NCI-H1105 (cell line): ENCODE results near the gene IGF1R.

ENCODE experiments used
- DNase-seq: peaks from one replicate; lab custom pipeline; 2025; lab: John Stamatoyannopoulos, UW

Gene IGF1R

DNA sequence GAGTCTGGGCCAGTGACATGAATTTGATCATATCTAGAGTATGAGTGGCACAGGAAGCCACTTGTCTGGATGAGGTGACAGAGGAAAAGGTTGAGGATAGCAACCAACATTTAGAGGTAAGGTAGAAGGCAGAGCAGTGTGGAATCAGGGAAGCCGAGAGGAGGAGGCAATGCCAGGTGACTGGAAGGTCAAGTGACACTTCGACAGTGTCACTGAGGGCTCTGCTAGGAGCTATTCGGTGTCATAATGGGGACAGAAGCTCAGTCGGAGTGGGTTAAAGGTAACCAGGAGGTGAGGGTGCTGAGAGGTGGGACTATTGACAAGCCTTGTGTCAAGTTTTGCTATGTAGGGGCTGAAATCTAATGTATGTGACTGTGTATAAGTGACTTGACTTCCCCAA, 56.7 kb downstream of the IGF1R start:
- DNase-seq: no peak

DNA sequence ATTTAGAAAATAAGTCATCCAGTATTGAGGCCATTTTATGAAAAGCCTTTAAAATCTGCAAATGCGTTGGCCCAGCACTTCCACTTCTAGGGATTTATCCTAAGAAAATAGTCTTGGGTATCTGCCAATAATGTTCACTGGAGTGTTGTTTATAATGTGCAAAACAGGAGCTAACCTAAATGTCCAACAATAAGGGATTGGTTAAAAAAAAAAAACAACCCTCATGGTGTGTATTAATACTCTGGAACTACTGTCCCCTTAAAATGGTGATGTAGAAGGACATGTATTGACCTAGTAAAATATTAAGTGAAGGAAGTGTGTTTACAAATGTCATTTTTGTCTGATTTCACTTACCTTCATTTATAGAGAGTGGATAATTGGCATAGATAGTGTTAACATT, 58.0 kb downstream of the IGF1R start:
- DNase-seq: no peak

- DNase-seq: no peak
Observed at GRCh38 chr15:98706986-98707385, 58.6 kb downstream of the IGF1R start.

DNA sequence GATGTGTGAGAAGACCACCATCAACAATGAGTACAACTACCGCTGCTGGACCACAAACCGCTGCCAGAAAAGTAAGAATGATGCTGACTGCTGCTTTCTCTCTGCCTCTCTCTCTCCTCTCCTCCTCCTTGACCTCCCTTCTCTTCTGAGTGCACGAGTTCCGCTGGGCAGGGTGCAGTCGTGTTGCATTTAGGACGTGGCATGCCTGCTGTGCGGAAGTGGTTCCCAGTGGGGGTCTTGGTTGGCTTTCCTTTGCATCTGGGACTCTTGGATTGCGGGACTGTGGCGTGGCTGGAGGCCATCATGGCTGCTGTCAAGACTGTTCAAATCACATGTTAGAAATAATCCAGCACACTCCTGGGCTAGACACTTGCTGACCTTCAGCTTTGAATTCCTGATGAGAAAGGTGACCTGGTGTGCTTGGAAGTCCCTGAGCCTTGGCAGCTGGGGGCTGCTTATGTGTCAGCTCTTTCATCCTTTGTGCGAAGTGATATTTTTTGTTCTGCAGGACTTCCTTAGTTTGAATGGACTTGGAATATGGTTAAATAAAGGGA, 59.8 kb downstream of the IGF1R start:
- DNase-seq: no peak

- no peak for DNase-seq
Observed at GRCh38 chr15:98711810-98712209, 63.5 kb downstream of the IGF1R start.

DNA sequence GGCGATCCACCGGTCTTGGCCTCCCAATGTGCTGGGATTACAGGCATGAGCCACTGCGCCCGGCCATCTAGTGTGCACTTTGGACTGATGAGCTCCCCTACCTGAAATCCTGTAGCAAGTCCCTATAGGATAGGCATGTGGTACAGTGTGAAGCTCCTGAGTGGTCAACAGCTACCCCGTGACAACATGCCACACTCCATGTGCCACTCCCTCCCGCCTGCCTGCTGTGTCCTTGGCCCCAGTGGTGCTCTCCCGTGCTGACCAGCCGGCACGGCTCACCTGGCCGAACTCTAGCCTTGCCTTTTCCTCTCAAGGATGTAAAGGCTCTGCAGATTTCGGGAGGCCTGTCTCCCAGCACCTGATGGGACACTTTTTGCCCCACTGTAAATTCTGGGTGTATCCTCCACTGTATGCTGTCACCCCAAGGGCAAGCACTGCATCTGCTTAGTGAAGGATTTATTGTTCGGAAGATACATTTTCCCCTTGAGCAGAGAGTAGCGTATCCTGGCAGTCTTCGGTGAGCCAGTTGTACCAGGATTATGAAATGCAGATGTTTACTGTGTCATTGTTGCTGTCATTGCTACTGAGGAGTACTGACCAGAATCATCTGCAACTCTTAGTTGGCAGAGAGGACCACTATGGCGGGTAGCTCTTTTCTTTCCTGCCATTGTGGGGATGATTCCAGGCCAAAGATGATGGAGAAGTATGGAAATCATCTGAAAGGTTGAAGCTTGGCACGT, 64.7 kb downstream of the IGF1R start:
- no peak for DNase-seq

DNA sequence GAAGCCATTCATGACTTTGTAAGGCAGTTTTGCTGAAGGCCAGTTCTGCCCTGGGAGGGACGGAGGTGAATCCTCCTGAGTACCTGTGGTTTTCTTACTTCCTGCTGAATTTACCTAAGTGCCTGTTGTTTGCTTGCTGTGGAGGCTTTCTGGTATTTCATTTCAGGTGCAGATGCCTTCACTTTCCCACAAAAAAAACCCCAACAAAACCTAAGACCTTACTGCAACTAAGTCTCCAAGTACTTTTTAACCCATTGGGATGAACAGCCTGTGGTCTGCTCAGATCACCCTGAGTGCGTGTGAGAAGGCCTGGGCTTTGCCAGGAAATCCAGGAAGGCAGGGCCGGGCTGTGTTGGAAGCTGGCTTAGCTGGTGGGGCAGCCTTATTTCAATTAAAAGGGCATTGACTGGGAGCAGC, 65.3 kb downstream of the IGF1R start:
- DNase-seq: no peak

DNA sequence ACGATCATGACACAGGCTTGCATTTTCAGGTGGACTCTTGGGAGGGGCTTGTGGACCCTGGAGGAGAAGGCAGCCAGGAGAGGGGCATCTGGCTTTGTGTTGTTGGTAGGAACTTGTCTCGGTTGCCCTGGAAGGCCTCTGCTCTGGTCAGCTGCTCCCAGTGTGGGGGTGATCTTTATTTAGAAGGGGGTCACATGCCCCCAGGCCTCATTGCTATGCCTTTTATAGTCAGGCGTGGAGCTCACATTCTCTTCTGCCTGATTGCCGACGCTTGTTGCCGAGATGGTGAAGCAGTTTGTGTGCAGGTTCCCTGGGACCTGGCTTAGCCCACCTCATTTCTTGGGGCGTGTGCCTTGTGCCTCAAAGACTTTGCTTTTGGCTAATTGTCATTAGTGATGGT, 66.6 kb downstream of the IGF1R start:
- DNase-seq: no peak

DNA sequence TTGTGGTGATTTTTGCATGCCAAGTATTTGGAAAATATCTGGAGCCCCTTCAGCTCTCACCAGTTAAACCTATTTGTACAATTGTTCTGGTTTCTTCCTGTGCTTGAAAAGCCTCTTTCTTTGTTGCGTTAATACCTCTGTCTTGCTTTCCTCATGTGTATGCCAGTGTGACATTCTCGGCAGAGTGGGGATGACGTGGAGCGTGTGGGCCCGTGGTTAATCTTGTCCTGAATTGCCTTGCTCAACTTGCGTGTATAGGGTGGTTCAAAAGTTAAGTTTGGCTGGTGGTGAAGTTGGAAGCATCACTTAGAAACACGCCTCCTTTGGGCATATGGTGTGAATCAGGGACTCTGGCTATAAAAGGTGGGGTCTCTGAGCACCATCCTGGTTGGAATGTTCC, 67.1 kb downstream of the IGF1R start:
- no peak for DNase-seq

GRCh38 chr15:98715890-98716443, 67.6 kb downstream of the IGF1R start:
- DNase-seq: no peak

DNA sequence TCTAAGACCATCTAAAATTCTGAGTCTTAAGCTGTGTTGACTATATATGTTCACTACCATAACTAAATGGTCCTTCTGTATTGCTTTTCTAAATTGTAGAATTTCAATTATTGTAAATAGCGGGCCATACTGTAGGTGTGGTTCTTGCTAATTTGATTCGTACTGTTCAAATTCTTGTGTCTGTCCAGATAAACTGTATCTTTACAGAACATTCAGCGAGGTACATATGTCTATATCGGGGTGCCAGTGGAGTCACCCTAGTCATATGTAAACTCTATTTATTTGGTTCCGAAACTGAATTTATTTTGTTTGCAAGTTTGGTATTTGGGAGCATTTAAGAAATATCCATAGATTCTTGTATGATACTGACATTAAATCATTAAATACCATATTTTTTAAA, 69.0 kb downstream of the IGF1R start:
- no peak for DNase-seq

GRCh38 chr15:98717942-98718341, 69.6 kb downstream of the IGF1R start:
- DNase-seq: no peak

DNA sequence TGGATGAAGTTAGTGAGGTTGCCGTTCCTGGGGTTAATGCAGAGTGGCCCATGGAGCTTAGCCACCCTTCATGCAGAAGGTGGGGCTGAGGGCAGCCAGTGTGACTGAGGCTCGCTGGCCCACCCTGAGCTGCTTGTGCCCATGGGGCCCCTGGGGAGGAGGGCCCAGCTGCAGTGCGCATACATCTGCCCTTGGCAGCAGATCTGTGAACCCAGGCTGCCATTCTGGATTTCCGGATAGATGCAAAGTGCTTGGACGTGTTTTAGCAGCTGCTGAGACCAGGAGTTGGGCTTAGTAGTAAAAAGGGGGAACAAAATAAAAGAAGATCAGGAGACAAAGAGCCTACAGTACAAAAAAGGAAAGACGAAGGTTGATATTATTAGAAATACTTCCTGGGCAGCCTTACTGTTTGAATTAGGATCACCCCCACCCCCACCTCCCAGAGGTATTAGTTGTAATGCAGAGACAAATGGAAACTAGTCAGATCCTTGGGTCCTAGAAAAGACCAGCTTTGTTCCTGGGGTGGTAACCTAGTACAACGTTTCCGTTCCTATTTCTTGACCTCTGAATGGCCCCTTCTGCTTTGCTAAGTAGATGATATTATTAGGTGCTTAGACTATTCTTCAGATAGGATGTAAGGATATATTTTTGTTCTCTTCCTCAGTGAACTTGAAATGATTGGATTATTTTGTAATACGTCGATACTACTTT, 70.2 kb downstream of the IGF1R start:
- DNase-seq: no peak

- DNase-seq: no peak
Observed at GRCh38 chr15:98719137-98719740, 70.9 kb downstream of the IGF1R start.

DNA sequence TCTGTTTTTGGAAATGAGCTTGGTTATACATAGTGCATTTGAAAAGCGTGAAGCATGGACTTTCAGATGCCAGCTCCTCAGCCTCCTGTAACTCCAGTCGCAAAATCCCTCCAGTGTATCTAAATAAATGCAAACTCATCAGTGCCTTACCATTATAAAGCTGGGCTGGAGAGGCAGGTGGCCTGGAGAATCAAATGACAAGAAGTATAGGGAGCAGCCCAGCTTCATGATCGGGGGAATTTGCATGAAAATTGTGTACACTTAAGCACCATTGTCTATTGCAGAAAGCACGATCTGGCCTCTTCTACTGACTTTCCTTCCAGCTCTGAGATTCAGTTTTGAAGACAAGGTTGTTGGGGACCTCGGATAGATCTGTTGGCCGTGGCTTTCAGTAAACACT, 71.7 kb downstream of the IGF1R start:
- DNase-seq: no peak

- no peak for DNase-seq
Observed at GRCh38 chr15:98720577-98721565, 72.5 kb downstream of the IGF1R start.

DNA sequence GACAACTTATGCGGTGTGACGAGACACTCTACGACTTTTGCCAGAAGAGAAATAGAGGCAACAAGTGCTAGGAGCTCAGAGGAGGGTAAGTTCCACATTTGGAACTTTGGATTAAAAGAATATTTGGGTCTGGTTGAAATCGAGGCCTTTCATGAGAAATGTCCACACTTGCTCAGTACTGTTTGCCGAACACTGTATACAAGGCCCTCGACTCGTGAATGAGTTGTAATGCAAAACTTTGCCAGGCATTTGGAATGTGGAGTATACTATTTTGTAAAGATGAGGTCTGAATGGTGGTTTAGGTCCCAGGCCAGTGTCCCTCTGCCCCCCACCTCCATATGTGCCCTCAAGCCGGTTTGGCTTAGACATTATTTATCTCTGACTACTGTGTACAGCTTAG, 73.9 kb downstream of the IGF1R start:
- no peak for DNase-seq

DNA sequence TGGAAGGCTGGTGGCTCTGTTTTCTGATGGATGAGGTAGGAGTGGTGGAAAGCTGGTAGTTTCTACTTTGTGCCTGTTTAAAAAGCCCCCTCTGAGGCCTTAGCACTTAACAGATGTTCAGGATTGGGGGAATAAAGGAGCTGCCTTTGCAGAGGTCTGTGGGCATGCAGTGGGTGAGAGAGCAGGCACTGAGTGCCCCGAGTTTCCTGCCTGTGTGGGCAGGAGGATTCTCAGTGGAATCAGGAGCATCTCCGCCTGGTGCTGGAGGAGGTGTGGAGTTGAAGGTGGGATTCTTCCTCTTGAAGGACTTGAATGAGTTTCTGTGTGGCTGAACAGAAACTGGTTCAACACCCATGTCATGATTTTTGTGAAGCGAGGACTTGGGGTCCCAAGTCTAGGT, 74.3 kb downstream of the IGF1R start:
- no peak for DNase-seq

DNA sequence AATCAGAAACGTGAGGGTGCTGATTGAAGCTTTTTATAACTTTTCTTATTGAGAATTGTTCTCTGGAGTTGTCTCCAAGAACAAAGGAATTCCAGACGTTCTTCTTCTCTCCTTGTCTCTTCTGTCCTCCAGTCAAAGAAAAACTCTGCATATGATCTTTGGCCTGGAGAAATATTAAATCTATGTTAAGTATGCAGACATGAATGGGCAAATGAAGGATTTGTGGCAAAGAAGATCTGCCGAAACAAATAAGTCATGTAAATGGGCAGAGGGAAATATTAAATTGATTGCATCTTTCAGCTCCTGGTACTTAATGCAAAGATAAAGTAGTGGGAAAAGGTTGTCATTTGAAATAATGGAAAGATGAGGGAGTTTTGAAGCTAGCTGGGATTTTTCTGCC, 74.9 kb downstream of the IGF1R start:
- no peak for DNase-seq

GRCh38 chr15:98724048-98724447, 75.7 kb downstream of the IGF1R start:
- no peak for DNase-seq

- DNase-seq: no peak
Observed at GRCh38 chr15:98724494-98724893, 76.2 kb downstream of the IGF1R start.

DNA sequence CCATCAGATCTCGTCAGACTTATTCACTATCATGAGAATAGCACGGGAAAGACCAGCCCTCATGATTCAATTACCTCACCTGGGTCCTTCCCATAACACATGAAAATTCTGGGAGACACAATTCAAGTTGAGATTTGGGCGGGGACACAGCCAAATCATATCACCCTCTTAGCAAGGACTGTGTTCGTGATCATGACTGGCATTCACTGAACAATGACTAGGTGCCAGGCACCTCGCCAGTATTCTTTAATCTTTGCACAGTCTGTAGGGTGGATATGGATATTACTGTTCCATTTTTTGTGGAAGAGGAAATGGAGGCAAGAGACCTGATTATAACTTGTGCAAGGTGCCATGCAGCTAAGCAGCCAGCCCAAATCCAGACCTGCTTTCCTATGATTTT, 77.5 kb downstream of the IGF1R start:
- no peak for DNase-seq
